Neural progenitor cell (in vitro differentiated cells): ENCODE results near the gene TGFBR2.

ENCODE experiments used
- EZH2 ChIP-seq: fragments of 200-600 bp; sonication (generic); IDR thresholded peaks from 2 replicates; pipeline ENCODE4 v1.6.1; 2017; ENCODE audit warnings: antibody characterized with exemption, mild to moderate bottlenecking, moderate library complexity
- EZH2phosphoT487 ChIP-seq: fragments of 200-600 bp; sonication (generic); IDR thresholded peaks from 2 replicates; pipeline ENCODE4 v1.6.1; 2017; ENCODE audit warnings: antibody characterized with exemption
- TF ChIP-seq, protein P1 (sequence below): fragments of 200-600 bp; sonication (generic); IDR thresholded peaks from 2 replicates; pipeline ENCODE4 v1.5.1; 2017; ENCODE audit warnings: antibody characterized with exemption, mild to moderate bottlenecking

DNA sequence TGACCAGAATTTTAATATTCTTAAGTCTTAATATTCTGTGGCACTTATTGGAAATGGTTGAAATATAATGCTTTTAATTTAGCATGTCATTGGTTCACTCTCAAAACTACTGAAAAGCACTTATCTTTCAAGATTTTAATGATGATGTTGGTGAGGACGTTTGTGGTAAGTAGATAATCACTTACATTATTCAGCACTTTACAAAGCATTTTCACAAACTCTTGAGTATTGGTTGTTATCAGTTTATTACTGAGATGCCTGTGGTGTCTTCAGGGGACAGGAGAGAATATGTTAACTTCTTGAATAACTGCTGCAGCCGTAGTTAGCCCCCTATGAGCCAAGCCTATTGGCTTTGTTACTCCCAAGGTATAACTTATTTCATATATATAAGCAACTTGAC is 15.2 kb downstream of the TGFBR2 start:
- TF ChIP-seq, protein P1, sequence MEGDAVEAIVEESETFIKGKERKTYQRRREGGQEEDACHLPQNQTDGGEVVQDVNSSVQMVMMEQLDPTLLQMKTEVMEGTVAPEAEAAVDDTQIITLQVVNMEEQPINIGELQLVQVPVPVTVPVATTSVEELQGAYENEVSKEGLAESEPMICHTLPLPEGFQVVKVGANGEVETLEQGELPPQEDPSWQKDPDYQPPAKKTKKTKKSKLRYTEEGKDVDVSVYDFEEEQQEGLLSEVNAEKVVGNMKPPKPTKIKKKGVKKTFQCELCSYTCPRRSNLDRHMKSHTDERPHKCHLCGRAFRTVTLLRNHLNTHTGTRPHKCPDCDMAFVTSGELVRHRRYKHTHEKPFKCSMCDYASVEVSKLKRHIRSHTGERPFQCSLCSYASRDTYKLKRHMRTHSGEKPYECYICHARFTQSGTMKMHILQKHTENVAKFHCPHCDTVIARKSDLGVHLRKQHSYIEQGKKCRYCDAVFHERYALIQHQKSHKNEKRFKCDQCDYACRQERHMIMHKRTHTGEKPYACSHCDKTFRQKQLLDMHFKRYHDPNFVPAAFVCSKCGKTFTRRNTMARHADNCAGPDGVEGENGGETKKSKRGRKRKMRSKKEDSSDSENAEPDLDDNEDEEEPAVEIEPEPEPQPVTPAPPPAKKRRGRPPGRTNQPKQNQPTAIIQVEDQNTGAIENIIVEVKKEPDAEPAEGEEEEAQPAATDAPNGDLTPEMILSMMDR: no peak
- TF ChIP-seq EZH2 (no peak), EZH2phosphoT487 (no peak)
